Measurements from ENCODE around the gene PFDN4. TPM values are rescaled to one million over a fixed set of nuclear protein-coding genes. Genes with fewer than 3 reads are reported as not detected.

PFDN4 gene
- polyA plus RNA-seq (2013, experiment 1 of 2) = 119 TPM
- polyA plus RNA-seq (2013, experiment 2 of 2) = 139 TPM

GRCh38 chr20:54207743-54208547 is at the start of gene PFDN4:
Gene PFDN4, plus strand, starts transcription at chr20:54208087. Its CDS starts 14 bp downstream, at chr20:54208101.
- under 1% methylated on average over 76 of the region's 76 CpGs for WGBS

GRCh38 chr20:54158226-54158625 is 49.7 kb upstream of the PFDN4 start:
- no peak overlapping the region for H3K4me3 ChIP-seq (ENCODE audit: low read length)

More at GRCh38 chr20:54207743-54208547, at the start of gene PFDN4:
- H3K9ac ChIP-seq (ENCODE audit: low read depth, low read length) = peak within 1 kb of the TSS; percentile 100
- peaks cover 22% of the 10 kb centered on the region for H3K36me3 ChIP-seq (ENCODE audit: insufficient read depth, low read length)
- peaks cover 12% of the 10 kb centered on the region for H3K4me1 ChIP-seq (ENCODE audit: insufficient read depth, low read length)
- peak within 1 kb of the TSS; percentile 85 for H3K4me3 ChIP-seq (ENCODE audit: low read length)
- no peaks in the 10 kb centered on the region for H3K27me3 ChIP-seq (ENCODE audit: insufficient read depth, low read length)
- H3K9me3 ChIP-seq (ENCODE audit: insufficient read depth, low read depth, low read length) = no peaks in the 10 kb centered on the region
- H3K27ac ChIP-seq (ENCODE audit: low read depth, low read length) = peak within 1 kb of the TSS; percentile 94

GRCh38 chr20:54158856-54159418 is 49.0 kb upstream of the PFDN4 start:
- WGBS = 94% methylated on average over 8 of the region's 8 CpGs
- H3K4me3 ChIP-seq (ENCODE audit: low read length) = no peak overlapping the region
- H3K9ac ChIP-seq (ENCODE audit: low read depth, low read length) = no peak overlapping the region
- H3K36me3 ChIP-seq (ENCODE audit: insufficient read depth, low read length) = no peaks in the 10 kb centered on the region
- no peaks in the 10 kb centered on the region for H3K4me1 ChIP-seq (ENCODE audit: insufficient read depth, low read length)
- H3K27me3 ChIP-seq (ENCODE audit: insufficient read depth, low read length) = no peaks in the 10 kb centered on the region
- no peak overlapping the region for H3K27ac ChIP-seq (ENCODE audit: low read depth, low read length)
- H3K9me3 ChIP-seq (ENCODE audit: insufficient read depth, low read depth, low read length) = no peaks in the 10 kb centered on the region

More at GRCh38 chr20:54158226-54158625, 49.7 kb upstream of the PFDN4 start:
- no peaks in the 10 kb centered on the region for H3K36me3 ChIP-seq (ENCODE audit: insufficient read depth, low read length)
- H3K27ac ChIP-seq (ENCODE audit: low read depth, low read length) = no peak overlapping the region
- no peak overlapping the region for H3K9ac ChIP-seq (ENCODE audit: low read depth, low read length)
- no peaks in the 10 kb centered on the region for H3K9me3 ChIP-seq (ENCODE audit: insufficient read depth, low read depth, low read length)
- no peaks in the 10 kb centered on the region for H3K27me3 ChIP-seq (ENCODE audit: insufficient read depth, low read length)
- H3K4me1 ChIP-seq (ENCODE audit: insufficient read depth, low read length) = no peaks in the 10 kb centered on the region
- WGBS = 98% methylated on average over 3 of the region's 3 CpGs

- H3K27ac ChIP-seq (ENCODE audit: low read depth, low read length) = no peak overlapping the region
- no peaks in the 10 kb centered on the region for H3K27me3 ChIP-seq (ENCODE audit: insufficient read depth, low read length)
- WGBS = 89% methylated on average over 7 of the region's 7 CpGs
- no peak overlapping the region for H3K4me3 ChIP-seq (ENCODE audit: low read length)
- H3K9me3 ChIP-seq (ENCODE audit: insufficient read depth, low read depth, low read length) = no peaks in the 10 kb centered on the region
- H3K4me1 ChIP-seq (ENCODE audit: insufficient read depth, low read length) = no peaks in the 10 kb centered on the region
- H3K36me3 ChIP-seq (ENCODE audit: insufficient read depth, low read length) = no peaks in the 10 kb centered on the region
- H3K9ac ChIP-seq (ENCODE audit: low read depth, low read length) = no peak overlapping the region
Observed at GRCh38 chr20:54160065-54161007, 47.6 kb upstream of the PFDN4 start.

- H3K36me3 ChIP-seq (ENCODE audit: insufficient read depth, low read length) = no peaks in the 10 kb centered on the region
- 92% methylated on average over 9 of the region's 9 CpGs for WGBS
- no peak overlapping the region for H3K9ac ChIP-seq (ENCODE audit: low read depth, low read length)
- no peaks in the 10 kb centered on the region for H3K27me3 ChIP-seq (ENCODE audit: insufficient read depth, low read length)
- no peaks in the 10 kb centered on the region for H3K9me3 ChIP-seq (ENCODE audit: insufficient read depth, low read depth, low read length)
- no peaks in the 10 kb centered on the region for H3K4me1 ChIP-seq (ENCODE audit: insufficient read depth, low read length)
- no peak overlapping the region for H3K27ac ChIP-seq (ENCODE audit: low read depth, low read length)
- no peak overlapping the region for H3K4me3 ChIP-seq (ENCODE audit: low read length)
Observed at GRCh38 chr20:54161008-54161820, 46.7 kb upstream of the PFDN4 start.

GRCh38 chr20:54161821-54162149 is 46.1 kb upstream of the PFDN4 start:
- H3K36me3 ChIP-seq (ENCODE audit: insufficient read depth, low read length) = no peaks in the 10 kb centered on the region
- H3K9ac ChIP-seq (ENCODE audit: low read depth, low read length) = no peak overlapping the region
- 98% methylated on average over 4 of the region's 4 CpGs for WGBS
- no peaks in the 10 kb centered on the region for H3K4me1 ChIP-seq (ENCODE audit: insufficient read depth, low read length)
- H3K27me3 ChIP-seq (ENCODE audit: insufficient read depth, low read length) = no peaks in the 10 kb centered on the region
- no peak overlapping the region for H3K4me3 ChIP-seq (ENCODE audit: low read length)
- H3K27ac ChIP-seq (ENCODE audit: low read depth, low read length) = no peak overlapping the region
- no peaks in the 10 kb centered on the region for H3K9me3 ChIP-seq (ENCODE audit: insufficient read depth, low read depth, low read length)

- H3K36me3 ChIP-seq (ENCODE audit: insufficient read depth, low read length) = no peaks in the 10 kb centered on the region
- H3K4me1 ChIP-seq (ENCODE audit: insufficient read depth, low read length) = no peaks in the 10 kb centered on the region
- WGBS = 94% methylated on average over 16 of the region's 16 CpGs
- no peak overlapping the region for H3K27ac ChIP-seq (ENCODE audit: low read depth, low read length)
- no peak overlapping the region for H3K9ac ChIP-seq (ENCODE audit: low read depth, low read length)
- H3K4me3 ChIP-seq (ENCODE audit: low read length) = no peak overlapping the region
- no peaks in the 10 kb centered on the region for H3K27me3 ChIP-seq (ENCODE audit: insufficient read depth, low read length)
- no peaks in the 10 kb centered on the region for H3K9me3 ChIP-seq (ENCODE audit: insufficient read depth, low read depth, low read length)
Observed at GRCh38 chr20:54162378-54163009, 45.4 kb upstream of the PFDN4 start.

- Histone ChIP-seq H3K9me3 (ENCODE audit: insufficient read depth, low read depth, low read length) (no peaks in the 10 kb centered on the region), H3K27me3 (ENCODE audit: insufficient read depth, low read length) (0 out of 2 replicates have a peak, but pooled peaks cover 4% of the 10 kb centered on the region), H3K36me3 (ENCODE audit: insufficient read depth, low read length) (no peaks in the 10 kb centered on the region), H3K4me3 (ENCODE audit: low read length) (no peak overlapping the region), H3K4me1 (ENCODE audit: insufficient read depth, low read length) (no peaks in the 10 kb centered on the region), H3K27ac (ENCODE audit: low read depth, low read length) (no peak overlapping the region), H3K9ac (ENCODE audit: low read depth, low read length) (no peak overlapping the region)
- 91% methylated on average over 5 of the region's 5 CpGs for WGBS
Observed at GRCh38 chr20:54163402-54163801, 44.5 kb upstream of the PFDN4 start.

GRCh38 chr20:54165014-54165413 is 42.9 kb upstream of the PFDN4 start:
- Histone ChIP-seq H3K9me3 (ENCODE audit: insufficient read depth, low read depth, low read length) (no peaks in the 10 kb centered on the region), H3K4me3 (ENCODE audit: low read length) (no peak overlapping the region), H3K27me3 (ENCODE audit: insufficient read depth, low read length) (peaks cover 17% of the 10 kb centered on the region), H3K9ac (ENCODE audit: low read depth, low read length) (no peak overlapping the region), H3K4me1 (ENCODE audit: insufficient read depth, low read length) (0 out of 2 replicates have a peak, but pooled peaks cover 4% of the 10 kb centered on the region), H3K36me3 (ENCODE audit: insufficient read depth, low read length) (no peaks in the 10 kb centered on the region), H3K27ac (ENCODE audit: low read depth, low read length) (no peak overlapping the region)
- 97% methylated on average over 8 of the region's 9 CpGs for WGBS

GRCh38 chr20:54165803-54166202 is 42.1 kb upstream of the PFDN4 start:
- H3K27ac ChIP-seq (ENCODE audit: low read depth, low read length) = no peak overlapping the region
- H3K4me1 ChIP-seq (ENCODE audit: insufficient read depth, low read length) = 0 out of 2 replicates have a peak, but pooled peaks cover 4% of the 10 kb centered on the region
- H3K36me3 ChIP-seq (ENCODE audit: insufficient read depth, low read length) = no peaks in the 10 kb centered on the region
- H3K27me3 ChIP-seq (ENCODE audit: insufficient read depth, low read length) = peaks cover 25% of the 10 kb centered on the region
- no peak overlapping the region for H3K9ac ChIP-seq (ENCODE audit: low read depth, low read length)
- no peaks in the 10 kb centered on the region for H3K9me3 ChIP-seq (ENCODE audit: insufficient read depth, low read depth, low read length)
- 89% methylated on average over 2 of the region's 2 CpGs for WGBS
- H3K4me3 ChIP-seq (ENCODE audit: low read length) = no peak overlapping the region
